HL-60 (cell line): ENCODE results near the gene GPR42.

Experiments
- DNase-seq, 2 experiments: peaks; one replicate each; pipeline ENCODE4 v3.0.0-alpha.2; 2010 to 2020; ENCODE audit warnings: low read depth in 1 of 2, low spot score in 1 of 2
- H3K27ac ChIP-seq: fragments of 250-450 bp; sonication (Bioruptor Pico); replicated peaks from 2 replicates; pipeline ENCODE4 v1.5.1; 2020; ENCODE audit warnings: mild to moderate bottlenecking, moderate library complexity
- H3K27me3 ChIP-seq: fragments of 250-450 bp; sonication (Bioruptor Pico); 2 replicates; pipeline ENCODE4 v1.5.1; 2021; ENCODE audit warnings: mild to moderate bottlenecking, moderate library complexity; ENCODE audit not compliant: insufficient read depth, poor library complexity, severe bottlenecking
- H3K4me3 ChIP-seq: replicated peaks from 2 replicates; pipeline ENCODE4 v1.5.1; 2011; ENCODE audit warnings: mild to moderate bottlenecking, control low read depth, low read length; ENCODE audit not compliant: insufficient read depth
- CTCF ChIP-seq: IDR thresholded peaks from one replicate; pipeline ENCODE4 v1.5.1; 2011; ENCODE audit warnings: low read length, control low read depth, inconsistent platforms; ENCODE audit not compliant: insufficient read depth
- GABPA ChIP-seq: IDR thresholded peaks from 2 replicates; pipeline ENCODE4 v1.6.1; 2012; ENCODE audit warnings: low read depth
- POLR2AphosphoS5 ChIP-seq: IDR thresholded peaks from 2 replicates; pipeline ENCODE4 v1.6.1; 2012; ENCODE audit warnings: low read depth
- REST ChIP-seq: IDR thresholded peaks from 2 replicates; pipeline ENCODE4 v1.6.1; 2012; ENCODE audit warnings: low read depth; ENCODE audit not compliant: insufficient replicate concordance
- SPI1 ChIP-seq: IDR thresholded peaks from 2 replicates; pipeline ENCODE4 v1.6.1; 2012; ENCODE audit warnings: low read depth, mild to moderate bottlenecking, borderline replicate concordance

Gene GPR42

DNA sequence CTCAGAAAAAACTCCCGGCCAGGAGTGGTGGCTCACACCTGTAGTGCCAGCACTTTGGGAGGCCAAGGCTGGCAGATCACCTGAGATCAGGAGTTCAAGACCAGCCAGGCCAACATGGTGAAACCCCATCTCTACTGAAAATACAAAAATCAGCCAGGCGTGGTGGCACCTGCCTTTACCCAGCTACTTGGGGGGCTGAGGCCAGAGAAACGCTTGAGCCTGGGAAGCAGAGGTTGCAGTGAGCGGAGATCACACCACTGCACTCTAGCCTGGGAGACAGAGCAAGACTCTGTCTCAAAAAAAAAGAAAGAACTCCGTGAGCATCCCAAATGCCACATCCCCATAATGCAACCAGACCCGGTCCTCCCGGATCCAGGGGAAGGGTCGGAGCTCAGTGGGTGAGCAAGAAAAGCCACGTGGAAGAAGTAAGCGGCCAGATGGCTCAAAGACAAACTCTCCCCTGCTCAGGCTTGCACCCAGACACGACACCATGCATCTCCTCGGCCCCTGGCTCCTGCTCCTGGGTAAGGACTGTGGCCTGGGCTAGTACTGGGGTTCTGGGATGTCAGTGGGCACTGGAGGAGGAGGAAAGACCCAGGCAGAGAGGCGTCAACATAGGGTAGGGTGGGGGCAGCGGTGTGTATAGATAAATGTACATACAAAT is 39.2 kb upstream of the GPR42 start:
- H3K4me3 ChIP-seq, result no peak overlapping the region
- no peaks in the 10 kb centered on the region for H3K27me3 ChIP-seq

GRCh38 chr19:35332817-35333216 is 38.1 kb upstream of the GPR42 start:
- DNase-seq, result no peak

More for the DNA sequence above, 39.2 kb upstream of the GPR42 start:
- TF ChIP-seq CTCF (no peak), GABPA (no peak), POLR2AphosphoS5 (no peak), REST (no peak), SPI1 (no peak)
- no peak for DNase-seq
- H3K27ac ChIP-seq, result no peak overlapping the region

More at GRCh38 chr19:35332817-35333216, 38.1 kb upstream of the GPR42 start:
- no peak overlapping the region for H3K27ac ChIP-seq
- no peak overlapping the region for H3K4me3 ChIP-seq
- H3K27me3 ChIP-seq, result no peaks in the 10 kb centered on the region
- TF ChIP-seq POLR2AphosphoS5 (no peak), GABPA (no peak), CTCF (no peak), SPI1 (no peak), REST (no peak)
